WTC11 (cell line): ENCODE data around the gene TMEM127. TPM values are rescaled to one million over a fixed set of nuclear protein-coding genes. Genes with fewer than 3 reads are reported as not detected.

ENCODE experiments used
- ATAC-seq: fragments of 200-7000 bp; cut with Tn5 transposase; 2 replicates; pipeline ENCODE4 v1.10.0; 2021; ENCODE audit warnings: mild to moderate bottlenecking, moderate library complexity
- CTCF ChIA-PET: fragments of 300-600 bp; sonication (Branson Sonifier 250); formaldehyde crosslinking; loops from one replicate; lab custom pipeline; 2021; ENCODE audit warnings: antibody characterized with exemption; lab: Charles Lee
- POLR2A ChIA-PET: fragments of 350-600 bp; sonication (Branson Sonifier 250); formaldehyde crosslinking; loops from one replicate; lab custom pipeline; 2021; ENCODE audit warnings: antibody characterized with exemption; lab: Charles Lee
- DNase-seq: peaks from one replicate; pipeline ENCODE4 v3.0.0; 2021; ENCODE audit warnings: low spot score
- H3K27ac Mint-ChIP-seq: 2 replicates; pipeline ENCODE4 v1.8.0; 2021; ENCODE audit warnings: mixed read lengths
- H3K27me3 Mint-ChIP-seq: 2 replicates; pipeline ENCODE4 v1.8.0; 2021; ENCODE audit warnings: low read depth, mild to moderate bottlenecking, moderate library complexity, mixed read lengths
- H3K36me3 Mint-ChIP-seq: 2 replicates; pipeline ENCODE4 v1.8.0; 2021; ENCODE audit warnings: mixed read lengths
- H3K4me1 Mint-ChIP-seq: 2 replicates; pipeline ENCODE4 v1.8.0; 2022; ENCODE audit warnings: mixed read lengths
- H3K4me3 Mint-ChIP-seq: 2 replicates; pipeline ENCODE4 v1.8.0; 2021; ENCODE audit warnings: mild to moderate bottlenecking, moderate library complexity, mixed read lengths
- H3K9me3 Mint-ChIP-seq: 2 replicates; pipeline ENCODE4 v1.8.0; 2021; ENCODE audit warnings: mixed read lengths
- AR ChIP-seq: fragments of 250-450 bp; sonication (Bioruptor Pico); IDR thresholded peaks from 2 replicates; pipeline ENCODE4 v1.9.0; 2021; ENCODE audit warnings: mild to moderate bottlenecking
- ELF4 ChIP-seq: sonication (generic); formaldehyde crosslinking; IDR thresholded peaks from 2 replicates; pipeline ENCODE4 v1.8.1; 2022; ENCODE audit warnings: low read depth, mild to moderate bottlenecking, moderate library complexity, missing genetic modification reagents
- ESRRA ChIP-seq: sonication (generic); formaldehyde crosslinking; IDR thresholded peaks from 2 replicates; pipeline ENCODE4 v1.8.1; 2022; ENCODE audit warnings: mild to moderate bottlenecking, missing genetic modification reagents, borderline replicate concordance
- HMGA2 ChIP-seq: fragments of 250-450 bp; sonication (Bioruptor Pico); IDR thresholded peaks from 2 replicates; pipeline ENCODE4 v1.4.0; 2021; ENCODE audit warnings: mild to moderate bottlenecking, moderate library complexity
- PRDM15 ChIP-seq: sonication (generic); formaldehyde crosslinking; IDR thresholded peaks from 2 replicates; pipeline ENCODE4 v1.8.0; 2022; ENCODE audit warnings: missing genetic modification reagents
- RELA ChIP-seq: sonication (generic); formaldehyde crosslinking; IDR thresholded peaks from 2 replicates; pipeline ENCODE4 v1.8.1; 2022; ENCODE audit warnings: missing genetic modification reagents, mild to moderate bottlenecking, borderline replicate concordance
- SOX15 ChIP-seq: fragments of 250-450 bp; sonication (Bioruptor Pico); IDR thresholded peaks from 2 replicates; pipeline ENCODE4 v1.9.0; 2021; ENCODE audit warnings: mild to moderate bottlenecking
- ZBTB21 ChIP-seq: sonication (generic); formaldehyde crosslinking; IDR thresholded peaks from 2 replicates; pipeline ENCODE4 v1.8.1; 2023; ENCODE audit warnings: mild to moderate bottlenecking, missing genetic modification reagents, borderline replicate concordance
- total RNA-seq: library from RNA; stranded (reverse); gene quantifications from 3 replicates; pipeline ENCODE4 v1.2.3, GENCODE V29; 2021
- TF ChIP-seq, protein P1 (sequence below): sonication (generic); formaldehyde crosslinking; conservative IDR thresholded peaks from 2 replicates; pipeline ENCODE4 v1.8.1; 2023; ENCODE audit warnings: mild to moderate bottlenecking, low read depth, missing genetic modification reagents, moderate library complexity

The TMEM127 gene
- total RNA-seq, 1 experiment from 2014 or later = 22.9 TPM

DNA sequence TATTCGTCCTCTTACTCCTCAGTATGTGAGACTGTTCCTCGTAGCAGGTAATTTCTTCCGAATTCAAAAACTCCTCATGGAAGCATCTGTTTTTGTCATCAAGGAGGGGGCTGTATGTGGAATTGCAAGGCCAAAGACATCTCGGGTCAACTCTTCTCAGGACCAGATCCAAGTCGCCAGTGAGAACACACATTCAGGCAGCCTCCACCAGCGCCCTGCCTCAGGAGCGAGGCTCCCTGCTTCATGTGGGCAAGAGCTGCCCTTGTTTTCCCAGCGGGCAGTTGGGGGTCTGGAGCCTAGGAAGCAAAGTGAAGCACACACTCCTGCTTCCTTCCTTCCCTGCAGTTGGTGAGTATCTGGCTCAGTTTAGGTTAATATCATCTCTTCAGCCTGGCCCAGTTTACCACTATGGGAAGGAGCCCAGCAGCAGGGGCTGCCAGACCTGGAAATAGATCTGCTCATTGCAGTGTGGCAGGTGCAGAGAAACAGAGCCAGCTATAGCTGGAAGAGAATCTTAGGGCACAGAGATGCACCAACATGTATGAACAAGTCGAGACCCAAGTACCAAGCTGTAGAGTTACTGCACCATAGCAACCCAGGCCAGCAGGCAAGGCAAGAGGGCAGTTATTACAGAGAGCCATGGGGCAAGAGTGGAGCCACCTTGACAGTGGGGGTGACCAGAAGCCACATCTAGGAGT is 25.3 kb downstream of the TMEM127 start:
- no peak for TF ChIP-seq ESRRA (CRISPR knock-in tag)
- TF ChIP-seq, all 79 proteins: peak for 0
- H3K4me1 Mint-ChIP-seq = peaks cover 8% of the 10 kb centered on the region
- no peak overlapping the region for H3K4me3 Mint-ChIP-seq

DNA sequence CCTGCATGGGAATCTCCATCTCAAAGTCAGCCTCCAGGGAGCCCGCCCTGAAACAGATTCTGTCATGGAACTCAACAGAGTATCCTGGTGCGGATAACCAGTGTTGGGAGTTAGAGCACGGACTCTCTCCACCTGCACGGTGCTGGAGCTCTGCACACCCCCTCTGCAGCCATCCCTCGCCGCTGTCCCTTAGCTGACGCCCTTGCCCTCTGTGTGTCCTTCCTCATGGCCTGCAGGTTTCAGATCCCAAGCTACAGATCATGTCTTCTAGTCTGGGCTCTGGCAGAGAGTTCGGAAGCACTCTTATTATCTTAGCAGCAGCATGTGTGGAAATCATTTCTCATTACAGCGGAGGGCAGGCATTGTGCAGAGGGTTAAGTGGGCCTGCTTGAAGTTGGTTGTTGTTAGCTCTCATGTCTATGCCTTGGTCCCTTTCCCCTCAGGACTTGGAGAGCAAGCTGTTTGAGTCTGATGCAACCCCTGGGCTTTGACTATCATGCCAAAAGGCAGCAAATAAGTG is 26.0 kb downstream of the TMEM127 start:
- no peaks in the 10 kb centered on the region for H3K9me3 Mint-ChIP-seq
- no peak for DNase-seq
- ATAC-seq = no peak
- no peak overlapping the region for H3K4me3 Mint-ChIP-seq
- no peak overlapping the region for H3K27ac Mint-ChIP-seq
- TF ChIP-seq PRDM15 (no peak), RELA (CRISPR knock-in tag) (no peak), SOX15 (CRISPR knock-in tag) (no peak)
- TF ChIP-seq, protein P1, sequence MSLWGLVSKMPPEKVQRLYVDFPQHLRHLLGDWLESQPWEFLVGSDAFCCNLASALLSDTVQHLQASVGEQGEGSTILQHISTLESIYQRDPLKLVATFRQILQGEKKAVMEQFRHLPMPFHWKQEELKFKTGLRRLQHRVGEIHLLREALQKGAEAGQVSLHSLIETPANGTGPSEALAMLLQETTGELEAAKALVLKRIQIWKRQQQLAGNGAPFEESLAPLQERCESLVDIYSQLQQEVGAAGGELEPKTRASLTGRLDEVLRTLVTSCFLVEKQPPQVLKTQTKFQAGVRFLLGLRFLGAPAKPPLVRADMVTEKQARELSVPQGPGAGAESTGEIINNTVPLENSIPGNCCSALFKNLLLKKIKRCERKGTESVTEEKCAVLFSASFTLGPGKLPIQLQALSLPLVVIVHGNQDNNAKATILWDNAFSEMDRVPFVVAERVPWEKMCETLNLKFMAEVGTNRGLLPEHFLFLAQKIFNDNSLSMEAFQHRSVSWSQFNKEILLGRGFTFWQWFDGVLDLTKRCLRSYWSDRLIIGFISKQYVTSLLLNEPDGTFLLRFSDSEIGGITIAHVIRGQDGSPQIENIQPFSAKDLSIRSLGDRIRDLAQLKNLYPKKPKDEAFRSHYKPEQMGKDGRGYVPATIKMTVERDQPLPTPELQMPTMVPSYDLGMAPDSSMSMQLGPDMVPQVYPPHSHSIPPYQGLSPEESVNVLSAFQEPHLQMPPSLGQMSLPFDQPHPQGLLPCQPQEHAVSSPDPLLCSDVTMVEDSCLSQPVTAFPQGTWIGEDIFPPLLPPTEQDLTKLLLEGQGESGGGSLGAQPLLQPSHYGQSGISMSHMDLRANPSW (CRISPR knock-in tag) = no peak
- CTCF ChIA-PET = interaction anchor here (1.3 to 2.8 kb wide), 2 partner anchors 21 to 101 kb away, joined by 6 to 13 read pairs; partner anchors contain the start of gene ASTL
- no peaks in the 10 kb centered on the region for H3K36me3 Mint-ChIP-seq
- POLR2A ChIA-PET = interaction anchor here (1.2 kb wide), 1 partner anchor 31 kb away, joined by 3 read pairs; the partner anchor contains the start of gene STARD7
- H3K4me1 Mint-ChIP-seq = peaks cover 8% of the 10 kb centered on the region
- no peaks in the 10 kb centered on the region for H3K27me3 Mint-ChIP-seq

More for the DNA sequence above, 25.3 kb downstream of the TMEM127 start:
- Mint-ChIP-seq H3K27ac (no peak overlapping the region), H3K36me3 (no peaks in the 10 kb centered on the region), H3K9me3 (no peaks in the 10 kb centered on the region), H3K27me3 (no peaks in the 10 kb centered on the region)
- ChIA-PET POLR2A (interaction anchor here (1.2 to 1.4 kb wide), 2 partner anchors 31 to 32 kb away, joined by 3 to 7 read pairs; partner anchors contain the start of gene STARD7), CTCF (interaction anchor here (0.6 to 2.8 kb wide), 7 partner anchors 13 to 298 kb away, joined by 3 to 13 read pairs (median 4); partner anchors contain the start of gene ASTL)
- ATAC-seq = no peak
- DNase-seq = no peak

DNA sequence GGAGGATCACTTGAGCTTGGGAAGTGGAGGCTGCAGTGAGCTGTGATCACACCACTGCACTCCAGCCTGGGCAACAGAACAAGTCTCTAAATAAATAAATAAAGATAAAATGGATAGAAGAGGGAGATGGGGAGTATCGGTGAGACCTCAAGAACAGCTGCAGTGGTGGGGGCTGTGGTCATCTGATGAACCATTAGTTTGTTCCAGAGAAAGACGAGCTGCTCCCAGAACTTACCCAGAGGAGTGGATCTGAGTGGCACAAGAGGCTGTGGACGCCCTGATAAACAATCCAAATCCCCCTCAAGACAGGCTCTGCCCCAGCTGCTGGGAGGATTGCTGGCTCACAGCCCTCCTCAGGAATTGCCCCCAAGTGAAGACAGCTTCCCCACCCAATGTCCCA is 26.7 kb downstream of the TMEM127 start:
- ChIA-PET POLR2A (interaction anchor here (1.2 kb wide), 1 partner anchor 30 kb away, joined by 3 read pairs; the partner anchor contains the start of gene STARD7), CTCF (interaction anchor here (0.9 to 1.3 kb wide), 2 partner anchors 22 to 246 kb away, joined by 4 to 6 read pairs; no protein-coding TSS in a partner anchor)
- H3K4me1 Mint-ChIP-seq = peaks cover 11% of the 10 kb centered on the region
- no peak overlapping the region for H3K4me3 Mint-ChIP-seq
- ATAC-seq = no peak
- no peaks in the 10 kb centered on the region for H3K9me3 Mint-ChIP-seq
- TF ChIP-seq ELF4 (CRISPR knock-in tag) (no peak), HMGA2 (CRISPR knock-in tag) (no peak), AR (no peak), ZBTB21 (no peak)
- H3K27ac Mint-ChIP-seq = no peak overlapping the region
- no peaks in the 10 kb centered on the region for H3K36me3 Mint-ChIP-seq
- DNase-seq = no peak
- H3K27me3 Mint-ChIP-seq = no peaks in the 10 kb centered on the region
